Measurements from ENCODE around the gene FFAR2.
"Not testable (repeated sequence)": the region's sequence is repeated elsewhere in the genome, so short reads cannot be mapped to it uniquely, and the experiment has no call there.

FFAR2 gene

GRCh38 chr19:35447606-35448469, at the start of gene FFAR2:
Gene FFAR2 (plus strand): TSS chr19:35448257. CDS start chr19:35449715, 1,458 bp downstream.
- DNase-seq: no peak
- Mint-ChIP-seq H3K27ac (no peak within 1 kb of the TSS), H3K9me3 (no peaks in the 10 kb centered on the region), H3K4me1 (peaks cover 55% of the 10 kb centered on the region), H3K27me3 (peaks cover 76% of the 10 kb centered on the region), H3K4me3 (no peak within 1 kb of the TSS), H3K36me3 (no peaks in the 10 kb centered on the region)
- CTCF ChIA-PET: no interaction called here

GRCh38 chr19:35398570-35398969, 49.5 kb upstream of the FFAR2 start:
- no peak for DNase-seq
- Mint-ChIP-seq H3K27ac (no peak overlapping the region), H3K9me3 (no peaks in the 10 kb centered on the region), H3K36me3 (no peaks in the 10 kb centered on the region), H3K4me3 (no peak overlapping the region), H3K27me3 (peaks cover 17% of the 10 kb centered on the region), H3K4me1 (no peaks in the 10 kb centered on the region)
- CTCF ChIA-PET: no interaction called here

GRCh38 chr19:35399231-35399630, 48.8 kb upstream of the FFAR2 start:
- Mint-ChIP-seq H3K4me1 (no peaks in the 10 kb centered on the region), H3K27me3 (peaks cover 17% of the 10 kb centered on the region), H3K36me3 (no peaks in the 10 kb centered on the region), H3K4me3 (no peak overlapping the region), H3K9me3 (no peaks in the 10 kb centered on the region), H3K27ac (no peak overlapping the region)
- DNase-seq: no peak
- CTCF ChIA-PET: no interaction called here

- H3K4me3 Mint-ChIP-seq: no peak overlapping the region
- H3K4me1 Mint-ChIP-seq: no peaks in the 10 kb centered on the region
- no peaks in the 10 kb centered on the region for H3K9me3 Mint-ChIP-seq
- CTCF ChIA-PET: no interaction called here
- no peaks in the 10 kb centered on the region for H3K36me3 Mint-ChIP-seq
- no peak overlapping the region for H3K27ac Mint-ChIP-seq
- H3K27me3 Mint-ChIP-seq: peaks cover 17% of the 10 kb centered on the region
- no peak for DNase-seq
These were observed 47.9 kb upstream of the FFAR2 start for GRCh38 chr19:35399948-35400772.

- Mint-ChIP-seq H3K27me3 (peaks cover 21% of the 10 kb centered on the region), H3K9me3 (no peaks in the 10 kb centered on the region), H3K4me1 (no peaks in the 10 kb centered on the region), H3K36me3 (no peaks in the 10 kb centered on the region), H3K27ac (no peak overlapping the region), H3K4me3 (no peak overlapping the region)
- CTCF ChIA-PET: no interaction called here
- no peak for DNase-seq
These were observed 47.3 kb upstream of the FFAR2 start for GRCh38 chr19:35400773-35401100.

GRCh38 chr19:35401416-35401815, 46.6 kb upstream of the FFAR2 start:
- CTCF ChIA-PET: interaction anchor here (1.2 kb wide), 1 partner anchor 109 kb away, joined by 3 read pairs; no protein-coding TSS in a partner anchor
- not testable (repeated sequence) for H3K36me3 Mint-ChIP-seq, H3K9me3 Mint-ChIP-seq, DNase-seq, H3K4me3 Mint-ChIP-seq, H3K4me1 Mint-ChIP-seq, H3K27ac Mint-ChIP-seq
- peaks cover 28% of the 10 kb centered on the region for H3K27me3 Mint-ChIP-seq

- Mint-ChIP-seq H3K27ac (no peak overlapping the region), H3K36me3 (no peaks in the 10 kb centered on the region), H3K27me3 (peaks cover 42% of the 10 kb centered on the region), H3K4me1 (no peaks in the 10 kb centered on the region), H3K4me3 (no peak overlapping the region), H3K9me3 (no peaks in the 10 kb centered on the region)
- DNase-seq: no peak
- CTCF ChIA-PET: no interaction called here
These were observed 44.8 kb upstream of the FFAR2 start for GRCh38 chr19:35403116-35403760.

- Mint-ChIP-seq H3K9me3 (no peaks in the 10 kb centered on the region), H3K27me3 (peaks cover 50% of the 10 kb centered on the region), H3K4me3 (no peak overlapping the region), H3K27ac (no peak overlapping the region), H3K36me3 (no peaks in the 10 kb centered on the region), H3K4me1 (no peaks in the 10 kb centered on the region)
- CTCF ChIA-PET: interaction anchor here (0.7 kb wide), 1 partner anchor 78 kb away, joined by 6 read pairs; no protein-coding TSS in a partner anchor
- DNase-seq: no peak
These were observed 43.0 kb upstream of the FFAR2 start for GRCh38 chr19:35404879-35405622.

- H3K27me3 Mint-ChIP-seq: peaks cover 45% of the 10 kb centered on the region
- CTCF ChIA-PET: no interaction called here
- DNase-seq: no peak
- no peak overlapping the region for H3K4me3 Mint-ChIP-seq
- no peaks in the 10 kb centered on the region for H3K4me1 Mint-ChIP-seq
- no peaks in the 10 kb centered on the region for H3K9me3 Mint-ChIP-seq
- H3K27ac Mint-ChIP-seq: no peak overlapping the region
- no peaks in the 10 kb centered on the region for H3K36me3 Mint-ChIP-seq
These were observed 40.4 kb upstream of the FFAR2 start for GRCh38 chr19:35407619-35408018.

- H3K27ac Mint-ChIP-seq: no peak overlapping the region
- no peaks in the 10 kb centered on the region for H3K9me3 Mint-ChIP-seq
- no peak for DNase-seq
- H3K27me3 Mint-ChIP-seq: peaks cover 45% of the 10 kb centered on the region
- no peaks in the 10 kb centered on the region for H3K4me1 Mint-ChIP-seq
- H3K4me3 Mint-ChIP-seq: no peak overlapping the region
- CTCF ChIA-PET: no interaction called here
- H3K36me3 Mint-ChIP-seq: no peaks in the 10 kb centered on the region
These were observed 39.5 kb upstream of the FFAR2 start for GRCh38 chr19:35408284-35409171.

GRCh38 chr19:35409191-35409590, 38.9 kb upstream of the FFAR2 start:
- Mint-ChIP-seq H3K27ac (no peak overlapping the region), H3K36me3 (no peaks in the 10 kb centered on the region), H3K4me3 (no peak overlapping the region), H3K27me3 (peaks cover 50% of the 10 kb centered on the region), H3K4me1 (no peaks in the 10 kb centered on the region), H3K9me3 (no peaks in the 10 kb centered on the region)
- CTCF ChIA-PET: no interaction called here
- no peak for DNase-seq

GRCh38 chr19:35410487-35410886, 37.6 kb upstream of the FFAR2 start:
- Mint-ChIP-seq H3K9me3 (no peaks in the 10 kb centered on the region), H3K36me3 (no peaks in the 10 kb centered on the region), H3K4me1 (no peaks in the 10 kb centered on the region), H3K27me3 (peaks cover 57% of the 10 kb centered on the region), H3K27ac (no peak overlapping the region), H3K4me3 (no peak overlapping the region)
- DNase-seq: no peak
- CTCF ChIA-PET: no interaction called here

GRCh38 chr19:35414442-35414841, 33.6 kb upstream of the FFAR2 start:
- DNase-seq: no peak
- CTCF ChIA-PET: no interaction called here
- Mint-ChIP-seq H3K27ac (no peak overlapping the region), H3K4me3 (no peak overlapping the region), H3K9me3 (no peaks in the 10 kb centered on the region), H3K4me1 (no peaks in the 10 kb centered on the region), H3K36me3 (no peaks in the 10 kb centered on the region), H3K27me3 (peaks cover 50% of the 10 kb centered on the region)

Data from activated naive CD4-positive, alpha-beta T cell treated with anti-CD3 and anti-CD28 coated beads, Interleukin-2, amount 10 ng/mL, durations not matched to agents 7 days and 5 days (primary cell).